LNCAP (cell line): ENCODE data around the gene TMEM178B.

Experiments used
- TF ChIP-seq, protein P1 (sequence below): fragments of 450-650 bp; IDR thresholded peaks from 2 replicates; pipeline ENCODE4 v1.5.1; 2017; ENCODE audit warnings: mild to moderate bottlenecking

TMEM178B gene

DNA sequence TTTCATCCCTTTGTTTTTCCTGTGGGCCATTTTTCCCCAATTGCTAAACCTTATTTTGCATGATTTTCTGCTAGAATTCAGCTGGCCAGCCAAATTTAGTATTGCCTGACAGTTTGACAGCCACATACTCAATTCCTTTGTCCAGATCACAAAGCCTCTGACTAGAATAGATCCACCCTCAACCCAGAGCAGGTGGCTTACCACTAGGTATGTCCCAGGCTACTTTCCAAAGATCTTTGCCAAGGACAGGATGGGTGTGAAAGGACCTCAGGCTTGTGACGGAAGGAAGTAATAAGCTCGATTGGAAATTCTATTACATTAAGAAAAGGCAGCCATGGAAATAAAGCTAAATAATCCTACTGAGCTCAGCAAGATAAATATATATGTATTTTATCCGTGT lies 426.7 kb downstream of the TMEM178B start:
- TF ChIP-seq, protein P1, sequence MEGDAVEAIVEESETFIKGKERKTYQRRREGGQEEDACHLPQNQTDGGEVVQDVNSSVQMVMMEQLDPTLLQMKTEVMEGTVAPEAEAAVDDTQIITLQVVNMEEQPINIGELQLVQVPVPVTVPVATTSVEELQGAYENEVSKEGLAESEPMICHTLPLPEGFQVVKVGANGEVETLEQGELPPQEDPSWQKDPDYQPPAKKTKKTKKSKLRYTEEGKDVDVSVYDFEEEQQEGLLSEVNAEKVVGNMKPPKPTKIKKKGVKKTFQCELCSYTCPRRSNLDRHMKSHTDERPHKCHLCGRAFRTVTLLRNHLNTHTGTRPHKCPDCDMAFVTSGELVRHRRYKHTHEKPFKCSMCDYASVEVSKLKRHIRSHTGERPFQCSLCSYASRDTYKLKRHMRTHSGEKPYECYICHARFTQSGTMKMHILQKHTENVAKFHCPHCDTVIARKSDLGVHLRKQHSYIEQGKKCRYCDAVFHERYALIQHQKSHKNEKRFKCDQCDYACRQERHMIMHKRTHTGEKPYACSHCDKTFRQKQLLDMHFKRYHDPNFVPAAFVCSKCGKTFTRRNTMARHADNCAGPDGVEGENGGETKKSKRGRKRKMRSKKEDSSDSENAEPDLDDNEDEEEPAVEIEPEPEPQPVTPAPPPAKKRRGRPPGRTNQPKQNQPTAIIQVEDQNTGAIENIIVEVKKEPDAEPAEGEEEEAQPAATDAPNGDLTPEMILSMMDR = no peak

DNA sequence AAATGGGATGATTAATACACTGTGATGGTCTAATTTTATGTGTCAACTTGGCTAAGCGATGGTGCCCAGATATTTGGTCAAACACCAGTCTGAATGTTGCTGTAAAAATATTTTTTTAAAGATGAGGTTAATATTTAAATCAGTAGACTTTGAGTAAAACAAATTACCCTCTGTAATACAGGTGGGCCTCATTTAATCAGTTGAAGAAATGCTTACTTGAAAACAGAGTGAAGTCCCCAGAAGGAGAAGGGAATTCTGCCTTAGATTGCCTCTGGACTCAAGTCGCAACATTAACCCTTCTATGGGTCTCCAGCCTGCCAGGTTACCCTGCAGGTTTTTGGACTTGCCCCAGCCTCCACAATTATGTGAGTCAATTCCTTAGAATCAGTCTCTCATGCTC lies 427.6 kb downstream of the TMEM178B start:
- TF ChIP-seq, protein P1 = no peak

DNA sequence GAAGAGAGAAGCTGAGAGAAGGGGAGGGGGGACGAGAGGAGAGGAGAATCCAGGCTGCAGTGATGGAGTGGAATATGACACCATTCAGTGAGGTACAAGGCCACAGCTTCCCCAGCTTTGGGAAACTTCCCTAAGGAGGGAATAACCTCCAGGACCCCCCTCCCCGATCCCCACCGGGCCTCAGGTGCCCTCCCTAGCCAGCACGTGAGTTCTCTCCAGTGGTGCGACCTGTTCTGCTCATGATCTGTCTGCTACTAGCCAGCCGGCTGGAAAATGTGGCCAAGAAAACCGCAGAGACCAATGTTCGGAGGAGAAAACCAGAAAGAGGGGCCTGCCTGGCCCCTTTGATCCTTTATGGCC lies 437.4 kb downstream of the TMEM178B start:
- TF ChIP-seq, protein P1 = no peak

DNA sequence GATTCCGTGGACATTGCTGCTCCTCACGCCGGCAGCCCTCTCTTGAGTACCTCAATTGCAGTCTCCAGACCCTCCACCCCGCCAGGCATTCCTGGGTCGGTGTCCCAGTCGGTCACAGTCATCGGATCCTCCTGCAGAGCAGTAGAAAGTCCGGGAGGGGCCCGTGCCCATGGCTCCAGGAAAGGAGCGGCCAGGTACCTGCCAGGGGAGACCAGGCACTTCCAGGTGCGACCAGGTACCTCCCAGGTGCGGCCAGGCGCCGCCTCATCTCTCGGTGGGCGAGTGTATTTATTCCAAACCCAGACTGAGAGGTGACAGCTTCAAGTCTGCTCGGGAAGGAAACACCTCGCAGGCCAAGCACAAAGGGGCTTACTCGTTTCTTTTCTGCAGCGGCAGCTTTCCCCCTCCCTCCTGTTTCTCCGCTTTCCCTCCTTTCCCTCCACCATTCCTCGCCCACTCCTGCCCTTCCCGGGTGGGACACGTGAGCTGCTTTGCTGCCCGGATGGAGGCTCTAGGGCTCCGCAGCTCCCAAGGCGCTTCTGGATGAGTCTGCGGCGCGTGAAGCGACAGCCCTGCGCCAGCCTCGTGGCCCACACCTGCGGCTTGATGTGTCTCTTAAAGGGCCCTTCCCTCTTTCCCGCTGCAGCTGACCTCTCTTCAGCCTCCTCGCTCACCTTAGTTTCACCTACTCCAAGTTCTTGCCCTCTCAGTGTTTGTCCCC lies 438.0 kb downstream of the TMEM178B start:
- TF ChIP-seq, protein P1 = no peak

DNA sequence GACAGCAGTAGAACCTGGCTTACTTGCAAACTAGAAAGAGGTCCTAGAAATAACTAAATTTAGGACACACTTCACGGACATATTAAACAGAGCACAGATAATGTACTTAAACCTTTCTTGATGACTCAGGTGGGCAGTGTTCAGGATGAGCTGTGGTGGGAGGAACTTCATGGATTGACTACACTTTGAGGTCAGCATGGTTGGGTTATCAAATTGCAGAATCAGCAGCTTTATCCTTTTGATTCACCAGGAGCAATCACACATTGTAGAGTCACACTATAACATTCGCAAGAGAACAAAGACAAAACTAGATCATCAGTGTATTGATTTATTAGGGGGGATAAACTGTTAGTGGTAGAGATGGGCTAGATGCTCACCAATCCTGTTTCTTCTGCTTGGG lies 438.7 kb downstream of the TMEM178B start:
- TF ChIP-seq, protein P1 = no peak

DNA sequence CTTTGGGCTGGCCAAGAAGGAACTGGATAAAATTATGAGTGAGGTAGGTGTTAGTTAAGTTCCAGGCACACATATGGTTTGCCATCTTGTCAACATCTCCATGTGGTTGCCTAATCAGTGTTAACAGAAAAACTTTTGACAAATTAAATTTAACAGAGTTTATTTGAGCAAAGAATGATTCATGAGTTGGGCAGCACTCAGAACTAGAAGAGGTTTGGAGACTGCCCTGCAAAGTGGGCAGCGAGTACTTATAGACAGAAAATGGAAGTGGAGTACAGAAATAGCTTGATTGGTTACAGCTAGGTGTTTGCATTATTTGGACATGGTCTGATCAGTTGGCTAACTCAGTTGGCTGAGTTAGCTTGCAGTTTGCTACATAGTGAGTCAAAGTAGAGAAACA lies 439.9 kb downstream of the TMEM178B start:
- TF ChIP-seq, protein P1 = no peak

DNA sequence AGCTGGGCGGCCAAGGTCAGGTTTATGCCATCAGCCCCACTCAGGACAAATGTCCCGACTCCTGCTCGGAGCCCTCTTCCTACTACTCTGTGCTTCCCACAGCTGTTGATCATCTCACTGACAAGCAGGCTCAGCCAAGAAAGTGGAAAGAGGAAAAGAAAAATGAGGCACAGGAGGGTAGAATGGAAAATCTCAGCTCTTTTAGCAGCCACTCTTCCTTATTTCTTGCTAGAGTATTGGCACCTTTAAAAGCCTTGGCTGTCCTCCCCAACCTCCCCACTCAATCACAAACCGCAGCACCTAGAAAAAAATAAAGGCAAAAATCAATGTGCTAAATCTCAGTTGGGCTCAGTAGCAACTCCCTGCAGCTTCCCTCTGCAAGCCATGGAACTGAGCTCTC lies 442.1 kb downstream of the TMEM178B start:
- TF ChIP-seq, protein P1 = no peak

DNA sequence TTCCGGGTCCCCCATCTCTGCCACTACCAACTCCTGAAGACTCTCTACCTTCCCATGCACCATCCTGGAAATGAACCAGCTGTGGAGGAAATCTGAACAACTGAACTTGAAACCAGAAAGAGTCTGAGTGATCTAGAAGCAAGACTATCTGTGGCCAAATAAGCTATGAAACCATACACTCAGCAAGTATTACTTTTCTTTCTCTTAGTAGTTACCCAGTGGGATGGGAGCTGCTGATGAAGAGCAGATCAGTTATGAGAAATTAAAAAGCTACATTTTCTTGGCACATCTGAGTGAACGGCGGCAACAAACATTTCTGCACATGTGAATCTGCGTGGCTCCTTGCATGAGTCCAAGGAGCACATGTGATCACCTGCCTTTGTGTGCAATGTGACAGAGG lies 445.8 kb downstream of the TMEM178B start:
- TF ChIP-seq, protein P1 = no peak
